NOMO-1 (cell line): ENCODE measurements around the gene ZNF223.

ENCODE experiments used
- DNase-seq, 2 experiments: peaks; one replicate each; lab custom pipeline; 2025; ENCODE audit not compliant: unreplicated experiment in 2 of 2; lab: John Stamatoyannopoulos, UW

ZNF223 gene

GRCh38 chr19:44051650-44052402 is at the start of gene ZNF223:
Gene ZNF223, plus strand, starts transcription at chr19:44052036. Its CDS starts 3,141 bp downstream, at chr19:44055177.
- peak; percentile 58 to 59 for DNase-seq

GRCh38 chr19:44002212-44002565 is 49.6 kb upstream of the ZNF223 start:
- DNase-seq, result no peak

DNA sequence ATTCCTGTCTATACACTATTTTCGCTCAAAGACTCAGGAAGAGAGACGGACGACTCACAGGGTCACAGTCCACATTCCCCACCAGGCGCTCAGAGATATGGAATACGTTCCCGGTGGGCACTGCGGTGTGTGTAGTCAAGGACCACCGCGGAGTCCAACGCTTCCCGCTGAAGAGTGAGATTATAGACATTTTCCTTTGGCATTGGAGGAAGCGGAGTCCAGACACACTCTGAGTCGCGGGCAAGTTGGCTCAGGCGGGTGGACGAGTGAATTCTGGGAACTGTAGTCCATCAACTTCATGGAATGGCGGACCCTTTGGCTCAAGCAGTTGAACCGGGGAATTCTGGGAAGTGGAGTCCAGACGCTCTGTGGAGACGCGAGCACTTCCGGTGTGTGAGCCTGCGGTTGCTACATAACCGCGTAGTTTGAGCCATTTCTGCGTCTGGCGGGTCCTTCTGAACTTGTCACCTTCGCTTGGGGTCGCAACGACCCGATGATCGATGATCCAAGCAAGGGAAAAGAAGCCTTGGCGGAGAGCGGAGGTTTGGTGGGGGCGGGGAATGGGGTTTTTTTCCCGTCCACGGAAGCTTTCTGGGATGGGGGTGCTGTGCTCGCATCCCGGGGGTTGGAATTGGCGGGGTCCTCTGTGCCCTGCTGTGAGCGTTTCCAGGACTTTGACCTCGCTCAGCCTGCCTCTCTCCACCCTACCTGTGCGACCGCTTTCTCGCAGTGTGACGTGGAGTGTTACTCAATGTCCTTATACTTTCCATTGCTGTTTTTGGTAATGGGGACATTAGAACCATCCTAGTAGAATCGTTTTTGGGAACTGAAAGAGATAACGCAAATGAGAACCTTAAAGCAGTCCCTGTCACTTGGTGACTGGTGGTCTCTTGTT is 49.0 kb upstream of the ZNF223 start, which contains the start of gene ZNF230:
ZNF230 (plus strand) TSS at position 392 of the 895 bp plus-strand sequence. CDS start 4,122 bp downstream, outside the sequence.
- DNase-seq, result peak; percentile 95 to 98

DNA sequence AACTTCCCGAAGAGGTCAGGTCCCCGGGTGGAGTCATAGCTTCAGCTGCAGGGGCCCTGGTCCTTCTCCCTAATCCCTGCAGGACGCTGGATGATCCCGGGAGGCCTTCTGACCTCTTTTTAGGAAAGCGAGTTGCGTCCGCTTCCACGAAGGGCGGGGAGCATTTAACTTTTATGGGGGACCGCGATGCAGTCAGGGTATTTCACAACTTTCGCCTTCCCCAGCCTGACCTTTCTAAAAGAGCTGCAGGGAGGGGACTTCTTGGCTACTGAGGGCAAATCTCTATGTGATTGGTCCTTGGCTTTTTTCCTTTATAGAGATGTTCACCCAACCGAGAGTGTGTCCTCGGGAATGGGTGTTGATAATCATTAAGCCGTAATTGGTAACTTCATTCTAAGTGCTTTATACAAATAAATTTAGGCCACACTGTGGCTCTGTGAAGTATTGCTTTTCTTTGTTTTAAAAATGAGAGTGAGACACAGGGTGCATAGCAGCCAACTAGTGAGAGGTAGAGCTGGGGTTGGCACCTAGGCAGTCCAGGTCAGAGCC is 48.3 kb upstream of the ZNF223 start:
- peak; percentile 14 to 71 for DNase-seq

GRCh38 chr19:44005973-44006372 is 45.9 kb upstream of the ZNF223 start:
- peak in 1 of 2 experiments; percentile 69 for DNase-seq

DNA sequence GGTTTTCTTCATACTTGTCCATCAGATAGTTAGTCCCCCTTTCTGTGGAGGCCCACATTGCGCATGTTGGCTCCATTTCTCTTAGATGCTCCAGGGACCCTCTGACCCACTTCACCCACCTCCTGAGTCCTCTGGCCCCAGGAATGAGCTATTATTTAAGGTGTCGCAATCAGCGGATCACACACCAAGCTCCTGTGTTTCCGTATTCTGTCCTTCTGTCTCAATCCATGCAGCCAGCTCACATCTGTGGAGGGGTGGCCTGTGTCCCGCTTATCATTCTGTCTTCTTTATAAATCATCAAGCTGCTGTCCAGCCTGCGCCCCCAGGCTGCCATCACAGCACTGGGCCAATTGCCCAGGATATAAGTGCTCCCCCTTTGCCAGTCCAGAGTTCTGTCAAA is 44.4 kb upstream of the ZNF223 start:
- no peak for DNase-seq

DNA sequence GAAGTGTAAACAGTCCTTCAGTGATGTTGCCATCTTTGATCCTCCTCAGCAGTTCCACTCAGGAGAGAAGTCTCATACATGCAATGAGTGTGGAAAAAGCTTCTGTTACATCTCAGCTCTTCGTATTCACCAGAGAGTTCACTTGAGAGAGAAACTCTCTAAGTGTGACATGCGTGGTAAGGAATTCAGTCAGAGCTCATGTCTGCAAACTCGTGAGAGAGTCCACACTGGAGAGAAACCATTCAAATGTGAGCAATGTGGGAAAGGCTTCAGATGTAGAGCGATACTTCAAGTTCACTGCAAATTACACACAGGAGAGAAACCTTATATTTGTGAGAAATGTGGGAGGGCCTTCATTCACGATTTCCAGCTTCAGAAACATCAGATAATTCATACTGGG is 41.4 kb upstream of the ZNF223 start:
- DNase-seq, result no peak

DNA sequence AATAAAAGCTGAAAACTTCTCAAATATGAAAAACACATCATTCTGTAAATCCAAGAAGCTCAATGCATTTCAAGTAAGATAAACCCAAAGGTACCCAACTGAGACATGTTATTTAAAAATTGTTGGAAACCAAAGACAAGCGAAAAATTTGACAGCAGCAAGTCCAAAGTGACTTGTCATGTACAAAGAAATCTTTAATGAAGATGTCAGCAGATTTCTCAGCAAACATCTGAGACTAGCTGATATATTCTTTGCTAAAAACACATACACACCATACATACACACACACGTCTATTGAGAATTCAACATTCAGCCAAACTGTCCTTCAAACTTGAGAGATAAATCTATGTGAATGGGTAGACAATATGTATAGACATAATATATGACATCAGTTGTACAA is 32.3 kb upstream of the ZNF223 start:
- DNase-seq, result no peak

GRCh38 chr19:44021221-44021620 is 30.6 kb upstream of the ZNF223 start:
- DNase-seq, result no peak

DNA sequence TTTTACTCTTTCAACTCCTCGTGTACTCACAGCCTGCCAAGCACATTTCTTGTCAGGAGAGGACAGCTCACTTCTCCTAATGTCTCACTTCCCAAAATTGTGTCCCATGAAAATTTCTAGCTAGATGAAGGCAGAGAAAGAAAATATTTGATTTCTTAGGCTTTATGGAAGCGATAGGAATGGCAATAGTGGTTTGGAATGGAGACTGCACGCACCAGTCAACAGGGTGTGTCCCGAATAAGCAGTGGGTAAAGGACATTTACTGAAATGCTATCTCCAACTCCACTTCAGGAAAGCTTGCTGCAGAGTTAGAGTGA is 27.0 kb upstream of the ZNF223 start:
- DNase-seq, result no peak

GRCh38 chr19:44025217-44025936 is 26.5 kb upstream of the ZNF223 start, which contains the start of gene ZNF222:
Gene ZNF222, plus strand, starts transcription at chr19:44025379. Its CDS starts 58 bp downstream, at chr19:44025437.
- DNase-seq, result peak; percentile 67 to 89

DNA sequence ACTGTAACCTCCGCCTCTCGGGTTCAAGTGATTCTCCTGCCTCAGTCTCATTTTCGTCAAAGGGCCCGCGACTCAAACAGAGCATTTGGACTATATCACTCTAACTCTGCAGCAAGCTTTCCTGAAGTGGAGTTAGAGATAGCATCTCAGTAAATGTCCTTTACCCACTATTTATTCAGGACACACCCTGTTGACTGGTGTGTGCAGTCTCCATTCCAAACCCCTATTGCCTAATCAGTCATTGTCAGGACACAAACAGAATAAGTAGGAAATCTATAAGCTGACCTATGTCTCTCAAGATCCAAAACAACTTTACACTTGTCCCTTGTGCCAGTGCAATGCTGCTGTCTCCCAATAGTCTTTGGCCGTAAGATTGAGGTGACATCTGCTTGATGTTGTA is 25.2 kb upstream of the ZNF223 start:
- no peak for DNase-seq

- DNase-seq, result no peak
Measured at GRCh38 chr19:44032001-44032610, 19.7 kb upstream of the ZNF223 start.

DNA sequence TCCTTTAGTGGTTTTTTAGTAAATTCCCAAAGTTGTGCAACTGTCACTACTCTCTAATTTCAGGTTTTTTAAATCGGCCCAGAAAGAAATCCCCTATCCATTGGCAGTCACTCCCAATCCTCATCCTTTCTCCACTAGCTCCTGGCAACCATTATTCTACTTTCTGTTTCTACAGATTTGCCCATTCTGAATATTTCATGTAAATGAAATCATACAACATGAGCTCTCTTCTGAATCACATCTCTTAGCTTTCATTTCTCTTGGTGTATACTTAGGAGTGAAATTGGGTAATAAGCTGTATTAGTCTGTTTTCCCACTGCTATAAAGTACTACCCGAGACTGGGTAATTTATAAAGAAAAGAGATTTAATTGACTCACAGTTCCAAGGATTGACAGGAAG is 9.7 kb upstream of the ZNF223 start:
- DNase-seq, result no peak

DNA sequence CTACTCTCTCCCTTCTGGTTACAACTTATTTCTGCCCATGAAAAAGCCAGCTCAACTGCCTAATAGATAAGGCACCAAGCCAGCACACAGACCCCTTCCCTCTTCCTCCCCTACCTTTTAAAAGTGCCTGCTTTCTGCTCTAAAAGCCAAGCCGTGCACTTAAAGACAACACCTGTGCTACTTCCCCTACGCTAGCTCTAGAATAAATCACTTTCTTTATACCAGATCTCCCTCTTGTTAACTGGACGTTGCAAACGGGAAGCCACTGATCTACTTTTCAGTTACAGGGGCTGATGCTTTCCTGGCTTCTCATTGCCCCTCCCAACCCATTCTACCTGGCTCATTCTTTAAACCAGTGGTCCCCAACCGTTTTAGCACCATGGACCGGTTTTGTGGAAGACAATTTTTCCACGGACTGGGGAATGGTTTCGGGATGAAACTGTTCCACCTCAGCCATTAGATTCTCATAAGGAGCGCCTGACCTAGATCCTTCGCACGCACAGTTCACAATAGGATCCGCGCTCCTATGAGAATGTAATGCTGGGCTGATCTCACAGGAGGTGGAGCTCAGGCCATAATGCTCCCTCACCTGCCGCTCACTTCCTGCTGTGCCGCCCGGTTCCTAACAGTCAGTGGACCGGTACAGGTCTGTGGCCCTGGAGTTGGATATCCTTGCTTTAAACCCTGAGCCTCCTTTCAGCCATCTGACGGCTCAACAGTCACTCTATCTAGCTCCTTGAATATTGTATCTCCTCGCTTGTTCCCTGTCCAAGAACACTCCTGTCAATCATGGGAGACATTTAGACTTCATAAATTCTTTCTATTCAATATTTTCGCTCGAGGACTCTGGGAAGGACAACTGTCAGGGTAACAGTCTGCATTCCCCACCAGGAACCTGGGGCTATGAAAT is 841 bp upstream of the ZNF223 start:
- DNase-seq, result no peak

GRCh38 chr19:44055870-44056269 is 4.0 kb downstream of the ZNF223 start:
- DNase-seq, result no peak

DNA sequence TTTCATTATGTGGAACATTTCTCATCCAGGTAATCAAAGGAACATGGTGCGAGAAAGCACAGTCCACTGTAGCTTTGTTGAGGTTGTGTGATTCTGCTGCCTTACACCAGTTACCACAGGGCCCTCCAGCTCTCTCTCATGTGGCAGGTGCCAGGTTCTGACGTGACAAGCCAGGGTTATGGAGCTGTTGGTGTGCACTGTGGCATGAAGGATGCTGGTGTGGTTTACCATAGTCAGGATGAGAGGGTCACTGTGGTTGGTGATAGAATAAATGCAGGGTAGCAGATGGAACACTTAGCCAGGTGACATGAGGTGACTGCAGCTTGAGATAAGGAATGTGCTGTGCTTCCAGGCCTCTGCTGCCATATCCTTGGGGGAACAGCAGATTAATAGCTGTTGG is 7.4 kb downstream of the ZNF223 start:
- DNase-seq, result no peak

- DNase-seq, result no peak
Measured at GRCh38 chr19:44061038-44061437, 9.2 kb downstream of the ZNF223 start.

- DNase-seq, result no peak
Measured at GRCh38 chr19:44066305-44066704, 14.5 kb downstream of the ZNF223 start.
